ENCODE results near the gene RAPH1.
"Not testable (repeated sequence)": the region's sequence is repeated elsewhere in the genome, so short reads cannot be mapped to it uniquely, and the experiment has no call there.

Gene RAPH1

DNA sequence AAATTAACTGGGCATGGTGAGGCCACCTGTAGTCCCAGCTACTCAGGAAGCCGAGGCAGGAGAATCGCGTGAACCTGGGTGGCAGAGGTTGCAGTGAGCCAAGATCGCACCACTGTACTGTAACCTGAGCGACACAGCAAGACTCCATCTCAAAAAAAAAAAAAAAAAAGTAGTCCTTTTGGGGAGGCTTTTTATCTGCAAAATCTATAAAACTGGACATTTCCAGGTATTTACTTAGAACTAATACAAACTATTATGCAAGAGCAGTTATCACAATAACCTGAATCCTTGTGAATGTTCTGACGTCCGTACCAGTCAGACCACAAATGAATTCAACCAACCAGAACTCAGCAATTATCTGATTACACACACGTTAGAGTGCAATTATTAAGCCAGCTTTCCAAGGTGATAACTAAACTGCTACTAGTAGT, 8.8 kb upstream of the RAPH1 start:
- no peak for FAIRE-seq

DNA sequence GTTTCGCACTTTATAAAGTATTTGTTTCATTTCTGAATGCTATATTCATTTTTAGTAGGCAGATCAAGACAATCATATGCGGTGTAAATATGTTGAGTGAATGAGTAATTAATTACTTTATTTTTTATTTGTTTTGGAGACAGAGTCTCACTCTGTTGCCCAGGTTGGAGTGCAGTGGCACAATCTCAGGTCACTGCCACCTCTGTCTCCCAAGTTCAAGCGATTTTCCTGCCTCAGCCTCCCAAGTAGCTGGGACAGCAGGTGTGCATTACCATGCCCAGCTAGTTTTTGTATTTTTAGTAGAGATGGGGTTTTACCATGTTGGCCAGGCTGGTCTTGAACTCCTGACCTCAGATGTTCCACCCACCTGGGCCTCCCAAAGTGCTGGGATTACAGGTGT, 5.5 kb upstream of the RAPH1 start:
- not testable (repeated sequence) for FAIRE-seq

GRCh38 chr2:203538237-203538636, 3.1 kb upstream of the RAPH1 start:
- FAIRE-seq: not testable (repeated sequence)

GRCh38 chr2:203536586-203536951, 1.5 kb upstream of the RAPH1 start:
- FAIRE-seq: not testable (repeated sequence)

- FAIRE-seq: no peak
These were observed 884 bp upstream of the RAPH1 start for GRCh38 chr2:203535784-203536585.

- FAIRE-seq: no peak
These were observed 452 bp downstream of the RAPH1 start for GRCh38 chr2:203534621-203535077.

- FAIRE-seq: no peak
These were observed 1.2 kb downstream of the RAPH1 start for GRCh38 chr2:203533676-203534591.

- no peak for FAIRE-seq
These were observed 2.0 kb downstream of the RAPH1 start for GRCh38 chr2:203532957-203533658.

DNA sequence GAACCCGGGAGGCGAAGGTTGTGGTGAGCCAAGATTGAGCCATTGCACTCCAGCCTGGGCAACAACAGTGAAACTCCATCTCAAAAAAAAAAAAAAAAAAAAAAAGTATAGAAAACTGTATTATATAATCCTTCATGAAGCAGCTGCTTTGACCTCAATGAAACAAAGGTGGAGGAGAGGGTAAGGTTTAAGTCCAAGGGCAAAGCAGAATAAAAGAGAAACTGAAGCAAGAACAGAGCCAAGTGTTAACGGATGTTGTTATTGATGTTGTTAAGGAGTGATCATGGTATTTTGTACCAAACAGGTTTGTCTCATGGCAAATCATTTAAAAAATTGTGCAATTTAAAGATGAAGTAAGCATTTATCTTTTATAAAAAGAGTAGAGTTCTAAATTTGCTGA, 7.4 kb downstream of the RAPH1 start:
- FAIRE-seq: no peak

GRCh38 chr2:203513268-203513667, 21.8 kb downstream of the RAPH1 start:
- FAIRE-seq: not testable (repeated sequence)

GRCh38 chr2:203510941-203511305, 24.2 kb downstream of the RAPH1 start:
- FAIRE-seq: no peak

- no peak for FAIRE-seq
These were observed 24.7 kb downstream of the RAPH1 start for GRCh38 chr2:203510256-203510940.

DNA sequence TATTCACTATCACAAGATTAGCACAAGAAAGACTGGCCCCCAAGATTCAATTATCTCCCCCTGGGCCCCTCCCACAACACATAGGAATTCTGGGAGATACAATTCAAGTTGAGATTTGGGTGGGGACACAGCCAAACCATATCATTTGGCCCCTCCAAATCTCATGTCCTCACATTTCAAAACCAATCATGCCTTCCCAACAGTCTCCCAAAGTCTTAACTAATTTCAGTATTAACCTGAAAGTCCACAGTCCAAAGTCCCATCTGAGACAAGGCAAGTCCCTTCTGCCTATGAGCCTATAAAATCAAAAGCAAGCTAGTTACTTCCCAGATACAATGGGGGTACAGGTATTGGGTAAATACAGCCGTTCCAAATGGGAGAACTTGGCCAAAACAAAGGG, 31.6 kb downstream of the RAPH1 start:
- FAIRE-seq: not testable (repeated sequence)

- FAIRE-seq: no peak
These were observed 33.2 kb downstream of the RAPH1 start for GRCh38 chr2:203501873-203502272.

DNA sequence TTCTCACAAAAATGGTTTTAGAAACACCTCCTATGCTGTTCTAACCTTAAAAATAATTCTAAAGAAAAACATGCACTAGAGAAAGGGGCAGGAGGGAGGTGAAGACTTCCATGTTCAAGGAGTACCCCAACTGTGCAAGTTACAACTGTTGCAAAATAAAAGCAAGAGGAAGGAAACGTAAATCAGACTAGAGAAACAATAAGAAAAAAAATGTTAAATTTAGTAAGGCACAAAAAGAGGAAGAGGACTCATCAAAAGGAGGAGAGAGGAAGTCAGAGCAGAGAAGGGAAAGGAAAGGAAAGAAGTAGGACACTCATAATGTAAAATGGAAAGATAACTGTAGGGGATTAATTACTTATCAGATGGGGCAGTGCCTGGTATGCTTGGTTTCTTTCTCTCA, 34.1 kb downstream of the RAPH1 start:
- no peak for FAIRE-seq

DNA sequence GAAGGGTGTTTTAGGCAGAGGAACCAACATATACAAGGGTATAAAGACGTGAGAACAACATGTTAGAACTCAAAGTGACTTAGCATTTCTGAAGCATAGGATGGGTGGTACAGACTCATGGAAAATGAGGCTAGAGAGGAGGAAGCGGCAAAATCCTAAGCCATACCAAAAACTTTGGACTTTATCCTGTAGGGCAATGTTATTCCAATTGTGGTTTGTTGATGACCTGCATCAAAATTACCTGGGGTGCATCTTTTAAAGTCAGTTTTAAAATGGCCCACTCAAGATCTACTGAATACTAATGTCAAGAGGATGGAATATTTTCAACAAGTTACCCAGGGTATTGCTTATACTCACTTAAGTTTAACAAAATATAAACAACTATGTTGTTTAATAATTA, 34.8 kb downstream of the RAPH1 start:
- FAIRE-seq: no peak

GRCh38 chr2:203498161-203498560, 36.9 kb downstream of the RAPH1 start:
- no peak for FAIRE-seq

GRCh38 chr2:203492965-203493364, 42.1 kb downstream of the RAPH1 start:
- no peak for FAIRE-seq

GRCh38 chr2:203490391-203490790, 44.7 kb downstream of the RAPH1 start:
- FAIRE-seq: no peak

DNA sequence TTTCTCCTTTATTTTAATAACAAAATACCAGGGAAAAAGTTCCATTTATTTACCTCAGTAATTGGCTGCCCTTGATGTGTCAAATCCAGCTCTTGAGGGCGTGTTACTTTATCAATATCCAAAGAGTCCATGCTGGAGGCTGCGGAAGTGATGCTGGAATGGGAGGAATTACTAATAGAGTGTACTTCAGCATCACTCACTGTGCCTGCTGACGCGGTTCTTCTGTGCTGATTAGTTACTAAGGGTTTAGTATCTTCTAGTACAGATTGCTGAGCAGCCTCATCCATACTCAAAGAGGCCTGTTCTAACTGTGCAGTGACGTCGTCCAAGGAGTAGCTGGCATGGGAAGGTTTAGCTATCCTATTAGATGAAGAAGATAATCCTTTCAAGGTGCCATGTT, 45.6 kb downstream of the RAPH1 start:
- no peak for FAIRE-seq

GRCh38 chr2:203484266-203485112, 50.6 kb downstream of the RAPH1 start:
- FAIRE-seq: no peak

DNA sequence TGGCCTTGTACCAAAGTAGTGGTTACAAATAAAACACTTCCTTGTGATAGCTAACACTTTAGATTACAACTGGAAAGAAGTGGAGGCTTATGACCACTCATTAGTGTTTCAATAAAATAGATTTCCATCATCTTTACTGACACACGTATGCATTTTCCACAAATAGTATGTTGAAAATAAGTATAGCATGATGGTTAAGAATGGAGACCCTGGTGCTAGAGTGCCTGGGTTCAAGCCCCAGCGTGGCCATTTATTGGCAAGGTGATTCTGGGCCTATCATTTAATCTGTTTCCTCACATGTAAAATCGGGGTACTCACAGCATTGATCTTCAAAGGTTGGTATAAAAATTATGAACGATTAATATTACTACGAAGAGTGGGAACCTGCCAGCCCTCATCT, 54.5 kb downstream of the RAPH1 start:
- no peak for FAIRE-seq
